ENCODE measurements around the gene PRDM2.
"Not testable (repeated sequence)": the region's sequence is repeated elsewhere in the genome, so short reads cannot be mapped to it uniquely, and the experiment has no call there.

Gene PRDM2

GRCh38 chr1:13697738-13698137, 2.2 kb upstream of the PRDM2 start:
- DNase-seq (ENCODE audit: low read depth), result no peak
- H3K4me3 ChIP-seq (ENCODE audit: low read depth, low read length), result no peak overlapping the region

GRCh38 chr1:13699510-13699909, 478 bp upstream of the PRDM2 start:
- DNase-seq (ENCODE audit: low read depth), result no peak
- H3K4me3 ChIP-seq (ENCODE audit: low read depth, low read length), result peak overlapping the region; percentile 73

GRCh38 chr1:13700521-13701270, 708 bp downstream of the PRDM2 start:
- H3K4me3 ChIP-seq (ENCODE audit: low read depth, low read length), result peak overlapping the region; percentile 73
- no peak for DNase-seq (ENCODE audit: low read depth)

- DNase-seq (ENCODE audit: low read depth), result no peak
- peak overlapping the region; percentile 73 for H3K4me3 ChIP-seq (ENCODE audit: low read depth, low read length)
Measured at GRCh38 chr1:13701271-13701640, 1.3 kb downstream of the PRDM2 start.

- H3K4me3 ChIP-seq (ENCODE audit: low read depth, low read length), result no peak overlapping the region
- DNase-seq (ENCODE audit: low read depth), result no peak
Measured at GRCh38 chr1:13702425-13703127, 2.6 kb downstream of the PRDM2 start.

- DNase-seq (ENCODE audit: low read depth), result no peak
- H3K4me3 ChIP-seq (ENCODE audit: low read depth, low read length), result no peak overlapping the region
Measured at GRCh38 chr1:13703128-13703513, 3.1 kb downstream of the PRDM2 start.

GRCh38 chr1:13703558-13704490, 3.8 kb downstream of the PRDM2 start:
- DNase-seq (ENCODE audit: low read depth), result no peak
- no peak overlapping the region for H3K4me3 ChIP-seq (ENCODE audit: low read depth, low read length)

GRCh38 chr1:13706046-13706445, 6.1 kb downstream of the PRDM2 start:
- H3K4me3 ChIP-seq (ENCODE audit: low read depth, low read length), result no peak overlapping the region
- no peak for DNase-seq (ENCODE audit: low read depth)

- DNase-seq (ENCODE audit: low read depth), result no peak
- no peak overlapping the region for H3K4me3 ChIP-seq (ENCODE audit: low read depth, low read length)
Measured at GRCh38 chr1:13707164-13707563, 7.2 kb downstream of the PRDM2 start.

GRCh38 chr1:13708380-13708982, 8.5 kb downstream of the PRDM2 start:
- no peak for DNase-seq (ENCODE audit: low read depth)
- H3K4me3 ChIP-seq (ENCODE audit: low read depth, low read length), result no peak overlapping the region

GRCh38 chr1:13710086-13710485, 10.1 kb downstream of the PRDM2 start:
- no peak overlapping the region for H3K4me3 ChIP-seq (ENCODE audit: low read depth, low read length)
- no peak for DNase-seq (ENCODE audit: low read depth)

- DNase-seq (ENCODE audit: low read depth), result no peak
- H3K4me3 ChIP-seq (ENCODE audit: low read depth, low read length), result no peak overlapping the region
Measured at GRCh38 chr1:13714851-13715250, 14.9 kb downstream of the PRDM2 start.

- not testable (repeated sequence) for DNase-seq (ENCODE audit: low read depth); H3K4me3 ChIP-seq (ENCODE audit: low read depth, low read length)
Measured at GRCh38 chr1:13715616-13716287, 15.8 kb downstream of the PRDM2 start.

- H3K4me3 ChIP-seq (ENCODE audit: low read depth, low read length), result no peak overlapping the region
- no peak for DNase-seq (ENCODE audit: low read depth)
Measured at GRCh38 chr1:13722808-13723360, 22.9 kb downstream of the PRDM2 start.

GRCh38 chr1:13723810-13724209, 23.8 kb downstream of the PRDM2 start:
- DNase-seq (ENCODE audit: low read depth), result no peak
- H3K4me3 ChIP-seq (ENCODE audit: low read depth, low read length), result no peak overlapping the region

GRCh38 chr1:13725714-13726175, 25.8 kb downstream of the PRDM2 start:
- H3K4me3 ChIP-seq (ENCODE audit: low read depth, low read length), result no peak overlapping the region
- DNase-seq (ENCODE audit: low read depth), result no peak

GRCh38 chr1:13728091-13728715, 28.2 kb downstream of the PRDM2 start:
- H3K4me3 ChIP-seq (ENCODE audit: low read depth, low read length), result no peak overlapping the region
- DNase-seq (ENCODE audit: low read depth), result no peak

GRCh38 chr1:13730291-13730690, 30.3 kb downstream of the PRDM2 start:
- DNase-seq (ENCODE audit: low read depth), result no peak

More at GRCh38 chr1:13730291-13730690, 30.3 kb downstream of the PRDM2 start:
- no peak overlapping the region for H3K4me3 ChIP-seq (ENCODE audit: low read depth, low read length)

Data from skeletal muscle cell (primary cell).